HG03354 (cell line): Measurements from ENCODE around the gene ARL15.

Source experiments
- ATAC-seq: cut with Tn5 transposase; IDR thresholded peaks from one replicate; pipeline ENCODE4 v1.9.1; 2021; ENCODE audit warnings: mild to moderate bottlenecking; ENCODE audit not compliant: unreplicated experiment, poor library complexity, severe bottlenecking

The ARL15 gene

GRCh38 chr5:54177058-54177457 is 133.3 kb downstream of the ARL15 start:
- no peak for ATAC-seq

- ATAC-seq = no peak
Observed at GRCh38 chr5:54176066-54176830, 134.1 kb downstream of the ARL15 start.

- no peak for ATAC-seq
Observed at GRCh38 chr5:54173251-54173650, 137.1 kb downstream of the ARL15 start.

- no peak for ATAC-seq
Observed at GRCh38 chr5:54171645-54172384, 138.6 kb downstream of the ARL15 start.

- ATAC-seq = no peak
Observed at GRCh38 chr5:54165687-54166086, 144.7 kb downstream of the ARL15 start.

GRCh38 chr5:54162184-54162583 is 148.2 kb downstream of the ARL15 start:
- ATAC-seq = no peak

- no peak for ATAC-seq
Observed at GRCh38 chr5:54160329-54160728, 150.0 kb downstream of the ARL15 start.

- no peak for ATAC-seq
Observed at GRCh38 chr5:54159893-54160195, 150.5 kb downstream of the ARL15 start.

- peak; percentile 84 for ATAC-seq
Observed at GRCh38 chr5:54159153-54159892, 151.1 kb downstream of the ARL15 start.

- no peak for ATAC-seq
Observed at GRCh38 chr5:54156577-54156976, 153.8 kb downstream of the ARL15 start.

- no peak for ATAC-seq
Observed at GRCh38 chr5:54150841-54151240, 159.5 kb downstream of the ARL15 start.

- ATAC-seq = no peak
Observed at GRCh38 chr5:54148858-54149257, 161.5 kb downstream of the ARL15 start.

GRCh38 chr5:54148067-54148845 is 162.1 kb downstream of the ARL15 start:
- no peak for ATAC-seq

GRCh38 chr5:54146916-54147315 is 163.5 kb downstream of the ARL15 start:
- ATAC-seq = no peak

GRCh38 chr5:54146390-54146789 is 164.0 kb downstream of the ARL15 start:
- ATAC-seq = no peak

GRCh38 chr5:54140247-54140840 is 170.0 kb downstream of the ARL15 start:
- ATAC-seq = no peak

GRCh38 chr5:54136516-54137440 is 173.6 kb downstream of the ARL15 start:
- ATAC-seq = no peak

- ATAC-seq = no peak
Observed at GRCh38 chr5:54135042-54135441, 175.3 kb downstream of the ARL15 start.

GRCh38 chr5:54133917-54134316 is 176.5 kb downstream of the ARL15 start:
- ATAC-seq = no peak
